GM19467 (cell line): ENCODE measurements around the gene ELFN1.

Experiments used
- ATAC-seq: cut with Tn5 transposase; IDR thresholded peaks from one replicate; pipeline ENCODE4 v1.9.1; 2021; ENCODE audit warnings: mild to moderate bottlenecking, moderate library complexity; ENCODE audit not compliant: unreplicated experiment

The ELFN1 gene

DNA sequence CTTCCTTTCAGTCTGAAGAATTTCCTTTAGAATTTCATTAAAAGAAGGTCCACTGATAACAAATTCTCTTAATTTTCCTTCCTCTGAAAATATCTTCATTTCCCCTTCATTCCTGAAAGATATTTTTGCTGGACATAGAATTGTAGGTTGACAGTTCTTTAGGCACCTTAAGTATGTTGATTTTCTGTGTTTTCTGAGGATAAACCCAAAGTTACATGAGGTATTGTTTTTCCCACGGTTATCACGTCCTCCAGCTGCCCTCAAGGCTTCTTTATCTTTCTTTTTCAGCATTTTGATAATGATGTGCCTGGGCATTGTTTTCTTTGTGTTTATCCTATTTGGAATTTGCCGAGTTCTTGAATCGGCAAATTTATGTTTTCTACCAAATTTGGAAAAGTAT lies 105.3 kb downstream of the ELFN1 start:
- ATAC-seq = no peak

DNA sequence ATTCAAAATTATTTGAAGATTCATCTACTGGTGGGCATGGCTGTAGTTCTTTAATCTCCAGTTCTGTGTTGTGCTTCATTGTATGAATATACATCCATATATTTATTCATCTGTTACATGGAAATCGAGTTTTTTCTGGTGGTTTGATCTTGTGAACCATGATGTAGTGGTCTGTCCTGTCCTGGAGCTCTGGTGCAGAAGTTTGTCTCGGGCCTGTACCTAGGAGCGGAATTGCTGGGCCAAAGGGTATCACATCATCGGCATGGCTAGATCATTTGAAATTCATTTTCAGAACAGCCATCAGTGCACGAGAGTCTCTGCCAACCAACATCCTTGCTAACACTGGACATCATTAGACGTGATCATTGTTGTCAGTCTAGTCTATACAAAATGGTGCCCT lies 107.0 kb downstream of the ELFN1 start:
- no peak for ATAC-seq

DNA sequence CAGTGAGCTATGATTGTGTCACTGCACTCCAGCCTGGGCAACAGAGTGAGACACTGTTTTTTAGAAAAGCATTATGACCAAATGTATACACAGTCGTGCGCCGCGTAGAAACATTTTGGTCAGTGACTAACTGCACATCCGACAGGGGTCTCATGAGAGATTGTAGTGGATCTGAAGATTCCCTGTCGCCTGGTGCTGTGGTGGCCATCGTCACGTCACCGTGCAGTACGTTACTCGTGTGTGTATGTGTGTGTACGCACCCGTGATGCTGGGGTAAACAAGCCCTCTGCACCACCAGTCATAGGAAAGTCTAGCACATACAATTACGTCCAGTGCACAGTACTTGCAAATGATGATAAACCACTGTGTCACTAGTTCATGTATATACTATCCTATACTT lies 109.4 kb downstream of the ELFN1 start:
- no peak for ATAC-seq

DNA sequence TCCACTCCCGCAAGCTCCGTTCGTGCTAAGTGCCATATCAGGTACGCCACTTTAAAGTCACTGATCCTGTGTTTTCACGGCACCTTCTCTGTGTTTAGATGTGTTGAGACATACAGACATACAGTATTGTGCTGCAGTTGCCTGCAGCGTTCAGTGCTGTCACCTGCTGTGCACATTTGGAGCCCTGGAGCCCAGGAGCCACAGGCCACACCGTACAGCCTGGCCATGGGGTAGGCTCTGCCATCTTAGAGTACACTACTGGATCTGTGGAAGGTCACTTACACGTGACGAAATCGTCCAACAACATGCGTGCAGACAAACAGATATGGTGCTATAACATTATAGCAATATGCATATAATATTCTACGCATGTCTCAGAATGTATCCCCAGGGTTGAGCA lies 111.3 kb downstream of the ELFN1 start:
- no peak for ATAC-seq

DNA sequence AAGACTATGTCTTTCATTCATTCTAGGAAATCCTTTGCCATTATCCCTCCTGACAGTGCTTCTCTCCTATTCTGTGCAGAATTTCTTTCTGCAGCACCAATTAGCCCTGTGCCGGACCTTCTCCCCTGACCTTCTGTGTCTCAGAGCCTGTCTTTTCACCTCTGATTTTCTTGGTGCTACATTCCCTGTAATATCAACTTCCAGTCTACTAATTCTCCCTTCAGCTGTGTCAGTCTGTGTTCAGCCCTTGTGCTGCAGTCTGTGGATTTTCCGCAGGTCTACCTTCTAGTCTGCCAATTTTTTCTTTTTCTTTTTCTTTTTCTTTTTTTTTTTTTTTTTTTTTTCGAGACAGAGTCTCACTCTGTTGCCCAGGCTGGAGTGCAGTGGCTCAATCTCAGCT lies 115.8 kb downstream of the ELFN1 start:
- ATAC-seq = no peak

DNA sequence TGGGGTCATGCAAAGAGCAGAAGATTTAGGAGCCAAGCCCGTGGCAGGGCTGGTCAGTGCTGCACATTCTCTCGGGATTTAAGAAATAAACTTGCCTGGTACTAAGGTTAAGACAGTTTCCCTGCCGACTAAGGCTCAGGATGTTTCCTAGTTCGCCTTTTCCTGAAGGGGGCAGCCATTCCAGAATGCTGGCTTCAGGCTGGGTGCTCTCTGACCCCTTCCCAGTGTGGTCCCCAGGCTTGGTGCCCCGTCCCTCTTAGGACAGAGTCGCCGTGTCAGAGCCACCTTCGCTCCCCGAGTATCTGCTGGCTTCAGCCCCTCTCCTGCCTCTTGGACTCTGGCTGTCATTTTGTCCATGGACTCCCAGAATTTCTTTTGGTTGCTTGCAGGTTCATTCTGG lies 117.2 kb downstream of the ELFN1 start:
- no peak for ATAC-seq

DNA sequence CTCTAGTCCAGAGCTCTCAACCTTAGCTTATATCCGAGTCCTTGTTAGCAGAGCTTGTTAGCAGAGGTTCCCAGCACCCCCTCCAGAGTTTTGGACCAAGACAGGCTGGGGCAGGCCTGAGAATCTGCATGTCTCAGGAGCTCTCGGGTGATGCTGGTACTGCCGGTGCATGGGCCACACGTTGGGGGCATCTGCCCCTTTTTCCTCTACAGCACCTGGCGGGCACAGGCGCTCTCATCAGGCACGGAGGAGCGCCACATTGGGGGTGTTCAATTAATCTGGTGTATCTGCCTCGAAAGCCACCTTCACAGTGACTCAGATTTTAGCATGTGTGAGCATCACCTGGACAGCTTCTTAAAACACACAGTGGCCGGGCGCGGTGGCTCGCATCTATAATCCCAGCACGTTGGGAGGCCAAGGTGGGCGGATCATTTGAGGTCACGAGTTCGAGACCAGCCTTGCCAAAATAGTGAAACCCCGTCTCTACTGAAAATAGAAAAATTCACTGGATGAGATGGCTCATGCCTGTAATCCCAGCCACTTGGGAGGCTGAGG lies 117.7 kb downstream of the ELFN1 start:
- no peak for ATAC-seq

DNA sequence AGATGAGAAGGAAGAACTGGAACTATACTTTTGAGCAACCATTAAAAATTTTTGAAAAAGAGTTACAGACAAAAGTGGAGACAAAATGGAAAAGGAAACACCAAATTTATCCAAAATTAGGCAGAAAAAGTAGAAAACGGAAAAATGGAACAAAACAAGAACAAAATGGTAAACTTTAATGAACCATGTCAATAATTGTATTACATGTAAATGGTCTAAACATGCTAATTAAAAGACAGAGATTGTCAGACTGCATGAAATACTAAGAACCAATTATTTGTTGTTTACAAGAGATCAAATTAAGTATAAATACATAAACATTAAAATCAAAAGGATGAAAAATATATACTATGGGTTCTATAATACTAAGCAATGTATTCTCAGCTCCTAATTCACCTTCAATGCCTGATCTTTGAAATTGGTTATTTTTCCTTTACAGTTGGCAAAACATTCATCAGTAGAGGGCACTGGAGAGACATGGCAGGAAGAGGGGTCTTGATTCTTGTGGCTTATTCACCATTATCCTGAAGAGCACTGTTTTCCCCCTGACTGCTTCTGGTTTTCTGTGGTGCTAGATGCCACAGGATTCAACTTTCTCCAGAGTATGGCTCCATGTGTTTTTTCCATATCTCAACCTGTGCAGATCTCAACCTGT lies 124.9 kb downstream of the ELFN1 start:
- no peak for ATAC-seq
